ENCODE data around the gene CCSER1.
"Not testable (repeated sequence)": the region's sequence is repeated elsewhere in the genome, so short reads cannot be mapped to it uniquely, and the experiment has no call there.

- TF ChIP-seq EZH2 (IDR thresholded peaks at IDR 0.05; ENCODE audit: insufficient read depth, poor library complexity, severe bottlenecking); EZH2phosphoT487 (IDR thresholded peaks at IDR 0.05; ENCODE audit: insufficient read depth, low read depth): not testable (repeated sequence)
Observed at GRCh38 chr4:90407897-90408296, 280.7 kb downstream of the CCSER1 start.

Data from GM23248 (cell line).